CD14-positive monocyte (primary cell): Measurements from ENCODE around the gene CYP4V2. TPM values are rescaled to one million over a fixed set of nuclear protein-coding genes. Genes with fewer than 3 reads are reported as not detected.

ENCODE experiments used
- DNase-seq, 3 donors: peaks; one replicate each; pipeline ENCODE4 v3.0.0-alpha.2; 2011 to 2022
- H2AFZ ChIP-seq: 2 replicates; pipeline ENCODE4 v1.6.0; 2012; ENCODE audit warnings: mild to moderate bottlenecking, low read depth, low read length, inconsistent platforms; ENCODE audit not compliant: insufficient read depth, poor library complexity, severe bottlenecking
- H3K27ac ChIP-seq, 2 donors: 1 replicate in 1 of 2; 2 replicates in 1 of 2; pipeline ENCODE4 v1.5.1; 2012 to 2013; ENCODE audit warnings: low read length in 2 of 2, control low read depth in 1 of 2, inconsistent platforms in 1 of 2, low read depth in 1 of 2, mild to moderate bottlenecking in 1 of 2
- H3K27me3 ChIP-seq, 2 donors: one replicate each; pipeline versions ENCODE4 v1.6.0 to v1.6.1; 2011 to 2013; ENCODE audit warnings: low read length in 2 of 2; ENCODE audit not compliant: control insufficient read depth in 2 of 2, insufficient read depth in 2 of 2
- H3K36me3 ChIP-seq, 2 donors: replicated peaks in 1 of 2; 1 replicate in 1 of 2; 2 replicates in 1 of 2; pipeline versions ENCODE4 v1.5.1 to v1.6.1; 2012 to 2013; ENCODE audit warnings: low read length in 2 of 2, control low read depth in 1 of 2, inconsistent platforms in 1 of 2, mild to moderate bottlenecking in 1 of 2; ENCODE audit not compliant: insufficient read depth in 2 of 2, control insufficient read depth in 1 of 2
- H3K4me1 ChIP-seq, 2 donors: 1 replicate in 1 of 2; 2 replicates in 1 of 2; pipeline versions ENCODE4 v1.5.1 to v1.6.1; 2012 to 2013; ENCODE audit warnings: low read length in 2 of 2, control low read depth in 1 of 2, inconsistent platforms in 1 of 2, mild to moderate bottlenecking in 1 of 2, moderate library complexity in 1 of 2; ENCODE audit not compliant: insufficient read depth in 2 of 2, control insufficient read depth in 1 of 2
- H3K4me2 ChIP-seq: replicated peaks from 2 replicates; pipeline ENCODE3; 2012; ENCODE audit warnings: low read length, moderate library complexity, mild to moderate bottlenecking; ENCODE audit not compliant: poor library complexity, severe bottlenecking; ENCODE audit errors: extremely low read depth
- H3K4me3 ChIP-seq, 3 experiments: fragments of 200-600 bp in 1 of 3; sonication (generic) in 1 of 3; replicated peaks in 1 of 3; 1 replicate in 2 of 3; 2 replicates in 1 of 3; pipeline ENCODE4 v1.5.1; 2011 to 2013; ENCODE audit warnings: low read length in 3 of 3, mild to moderate bottlenecking in 3 of 3, control low read depth in 2 of 3, low read depth in 2 of 3, inconsistent platforms in 1 of 3, moderate library complexity in 1 of 3
- H3K79me2 ChIP-seq: 2 replicates; pipeline ENCODE4 v1.6.0; 2012; ENCODE audit warnings: mild to moderate bottlenecking, control low read depth, inconsistent platforms, low read length, moderate library complexity; ENCODE audit not compliant: insufficient read depth
- H3K9ac ChIP-seq: 2 replicates; pipeline ENCODE4 v1.6.0; 2017; ENCODE audit warnings: low read length, mild to moderate bottlenecking; ENCODE audit not compliant: insufficient read depth, poor library complexity, severe bottlenecking
- H3K9me3 ChIP-seq, 2 donors: replicated peaks in 1 of 2; 1 replicate in 1 of 2; 2 replicates in 1 of 2; pipeline versions ENCODE4 v1.5.1 to v1.6.1; 2012 to 2013; ENCODE audit warnings: low read length in 2 of 2, control low read depth in 1 of 2; ENCODE audit not compliant: control insufficient read depth in 1 of 2, insufficient read depth in 1 of 2
- H4K20me1 ChIP-seq: 2 replicates; pipeline ENCODE4 v1.6.0; 2012; ENCODE audit warnings: mild to moderate bottlenecking, low read length, control low read depth, moderate library complexity; ENCODE audit not compliant: insufficient read depth
- H3K27ac Mint-ChIP-seq, 7 donors: one replicate each; pipeline ENCODE4 v1.8.0; 2020; ENCODE audit warnings: mild to moderate bottlenecking in 7 of 7, mixed read lengths in 7 of 7, moderate library complexity in 6 of 7, inconsistent platforms in 2 of 7
- H3K27me3 Mint-ChIP-seq, 3 donors: one replicate each; pipeline ENCODE4 v1.8.0; 2021 to 2022; ENCODE audit warnings: low read depth in 3 of 3, mild to moderate bottlenecking in 3 of 3, mixed read lengths in 3 of 3, moderate library complexity in 3 of 3, inconsistent platforms in 1 of 3
- H3K36me3 Mint-ChIP-seq, 2 donors: one replicate each; pipeline ENCODE4 v1.8.0; 2020; ENCODE audit warnings: mixed read lengths in 2 of 2, inconsistent platforms in 1 of 2, mild to moderate bottlenecking in 1 of 2
- H3K4me1 Mint-ChIP-seq: one replicate; pipeline ENCODE4 v1.8.0; 2020; ENCODE audit warnings: mild to moderate bottlenecking, mixed read lengths
- H3K4me3 Mint-ChIP-seq, 2 donors: one replicate each; pipeline ENCODE4 v1.8.0; 2020; ENCODE audit warnings: mild to moderate bottlenecking in 2 of 2, mixed read lengths in 2 of 2, moderate library complexity in 1 of 2
- H3K9me3 Mint-ChIP-seq, 7 donors: one replicate each; pipeline ENCODE4 v1.8.0; 2020 to 2022; ENCODE audit warnings: mixed read lengths in 7 of 7, mild to moderate bottlenecking in 6 of 7, moderate library complexity in 6 of 7, inconsistent platforms in 2 of 7
- CTCF ChIP-seq: fragments of 200-600 bp; IDR thresholded peaks from one replicate; pipeline ENCODE4 v1.8.0; 2022; ENCODE audit warnings: antibody characterized with exemption, mild to moderate bottlenecking
- WGBS: methylation state at CpG from one replicate; pipeline ENCODE4 v1.1.5; 2013; ENCODE audit warnings: missing lambda C conversion rate; ENCODE audit not compliant: insufficient coverage; 5-methylcytosine and 5-hydroxymethylcytosine counted together
- intact Hi-C, 2 donors: fragments of 100-400 bp; cut with micrococcal nuclease; formaldehyde crosslinking; loops; one replicate each; pipeline versions ENCODE4 v1.15.0 to v1.15.1; 2023
- polyA plus RNA-seq, 3 donors: library from polyadenylated mRNA; depleted of rRNA in 1 of 3; unstranded in 2 of 3; stranded (reverse) in 1 of 3; fragments of 300-500 nt in 2 of 3; fragments of >200 nt in 1 of 3; fragmentation: Illumina TruSeq in 2 of 3; gene quantifications; 1 replicate in 2 of 3; 2 replicates in 1 of 3; pipeline ENCODE4 v1.2.3, GENCODE V29; 2012 to 2021

CYP4V2 gene
- polyA plus RNA-seq, 3 donors = 6.3 to 10.5 (median 6.3) TPM

GRCh38 chr4:186258216-186258811 lies 66.9 kb downstream of the CYP4V2 start:
- H3K4me2 ChIP-seq = no peak overlapping the region
- no peak for DNase-seq

DNA sequence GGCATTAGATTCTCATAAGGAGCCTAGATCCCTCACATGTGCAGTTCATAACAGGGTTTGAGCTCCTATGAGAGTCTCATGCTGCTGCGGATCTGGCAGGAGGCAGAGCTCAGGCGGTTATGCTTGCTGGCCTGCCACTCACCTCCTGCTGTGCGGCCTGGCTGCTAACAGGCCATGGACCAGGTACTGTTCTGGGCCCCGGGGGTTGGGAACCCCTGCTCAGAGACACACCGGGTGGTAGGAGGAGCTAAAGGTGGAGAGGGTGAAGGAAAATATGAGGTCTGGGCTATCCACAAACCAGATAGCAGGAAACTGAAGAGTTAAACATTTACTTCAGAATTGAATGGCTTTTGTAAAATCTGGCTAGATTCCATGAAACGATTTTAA lies 68.7 kb downstream of the CYP4V2 start:
- no peak overlapping the region for H3K4me3 ChIP-seq
- H3K79me2 ChIP-seq = no peaks in the 10 kb centered on the region
- H4K20me1 ChIP-seq = no peaks in the 10 kb centered on the region
- H3K27me3 Mint-ChIP-seq = peaks cover 0 to 2% (median 2%) of the 10 kb centered on the region in 3 donors
- H3K36me3 ChIP-seq = no peaks in the 10 kb centered on the region
- H3K27ac ChIP-seq = no peak overlapping the region
- no peaks in the 10 kb centered on the region for H3K4me1 Mint-ChIP-seq
- intact Hi-C loops = no loop called here
- no peak for DNase-seq
- no peak overlapping the region for H3K4me3 Mint-ChIP-seq
- no peak overlapping the region for H3K27ac Mint-ChIP-seq
- no peak overlapping the region for H3K9ac ChIP-seq
- WGBS = 90% methylated on average over 5 of the region's 6 CpGs
- peaks cover 0 to 3% of the 10 kb centered on the region in 2 donors for H3K9me3 ChIP-seq
- H3K36me3 Mint-ChIP-seq = no peaks in the 10 kb centered on the region
- H2AFZ ChIP-seq = no peak overlapping the region
- no peaks in the 10 kb centered on the region for H3K4me1 ChIP-seq
- peaks cover 0 to 10% (median 8%) of the 10 kb centered on the region in 7 donors for H3K9me3 Mint-ChIP-seq
- H3K4me2 ChIP-seq = no peak overlapping the region
- TF ChIP-seq CTCF = no peak
- no peaks in the 10 kb centered on the region for H3K27me3 ChIP-seq

More at GRCh38 chr4:186258216-186258811, 66.9 kb downstream of the CYP4V2 start:
- 74% methylated on average over 6 of the region's 12 CpGs for WGBS
- Histone ChIP-seq H3K79me2 (no peaks in the 10 kb centered on the region), H3K27me3 (no peaks in the 10 kb centered on the region), H3K27ac (no peak overlapping the region), H3K4me1 (no peaks in the 10 kb centered on the region), H3K9me3 (peaks cover 0 to 3% of the 10 kb centered on the region in 2 donors), H3K4me3 (no peak overlapping the region), H3K9ac (no peak overlapping the region), H3K36me3 (no peaks in the 10 kb centered on the region), H4K20me1 (no peaks in the 10 kb centered on the region), H2AFZ (no peak overlapping the region)
- TF ChIP-seq CTCF = no peak
- Mint-ChIP-seq H3K4me3 (peak overlapping the region in 1 of 2 donors; percentile 14), H3K27ac (no peak overlapping the region), H3K36me3 (no peaks in the 10 kb centered on the region), H3K9me3 (peaks cover 0 to 9% (median 8%) of the 10 kb centered on the region in 7 donors), H3K4me1 (no peaks in the 10 kb centered on the region), H3K27me3 (peaks cover 0 to 2% (median 2%) of the 10 kb centered on the region in 3 donors)
- intact Hi-C loops = no loop called here

Other genes with a start within 250 kb of the CYP4V2 start
- gene TLR3, start 122.4 kb upstream of the CYP4V2 start, polyA plus RNA-seq = under 1 TPM in 1 of 3 donors, not detected in 2; 0.09 TPM
- gene FAM149A, start 86.9 kb upstream of the CYP4V2 start, polyA plus RNA-seq = not detected
- under 1 TPM in 1 of 3 donors, not detected in 2; 0.28 TPM for gene KLKB1, start 35.9 kb downstream of the CYP4V2 start, polyA plus RNA-seq
- not detected for gene F11, start 74.6 kb downstream of the CYP4V2 start, polyA plus RNA-seq